Erythroblast (primary cell): ENCODE results near the gene PLEKHG3.

Experiments
- GATA1 ChIP-seq: IDR thresholded peaks from 2 replicates; pipeline ENCODE4 v1.6.1; 2011; ENCODE audit warnings: low read depth, mild to moderate bottlenecking, control low read depth, low read length, moderate library complexity
- POLR2A ChIP-seq: IDR thresholded peaks from 2 replicates; pipeline ENCODE4 v1.6.1; 2011; ENCODE audit warnings: mild to moderate bottlenecking, low read length

GRCh38 chr14:64728106-64728505 is 23.9 kb downstream of the PLEKHG3 start:
- no peak for TF ChIP-seq POLR2A
- TF ChIP-seq GATA1 = no peak
